K562 treated with DMSO at 1 percent for 48 hours (cell line): ENCODE measurements around the gene CBLB. TPM values are rescaled to one million over a fixed set of nuclear protein-coding genes. Genes with fewer than 3 reads are reported as not detected.

Experiments used
- total RNA-seq: library from RNA; unstranded; fragments of 300-600 nt; gene quantifications from 2 replicates; pipeline ENCODE4 v1.2.3, GENCODE V29; 2022; ENCODE audit warnings: low replicate concordance; ENCODE audit errors: extremely low read depth

CBLB gene
- total RNA-seq: not detected in 2 replicates

GRCh38 chr3:105868742-105869530 is at the start of gene CBLB:
Gene CBLB, minus strand, starts transcription at chr3:105869012. Its CDS starts 1,435 bp downstream, at chr3:105867577.

